Inferior parietal cortex (tissue), 1 donor: ENCODE results near the gene CEACAM1.
"Not testable (repeated sequence)": the region's sequence is repeated elsewhere in the genome, so short reads cannot be mapped to it uniquely, and the experiment has no call there.

Experiments
- DNase-seq: peaks from one replicate; pipeline ENCODE4 v3.0.0-alpha.2; 2016; ENCODE audit errors: extremely low spot score

The CEACAM1 gene

DNA sequence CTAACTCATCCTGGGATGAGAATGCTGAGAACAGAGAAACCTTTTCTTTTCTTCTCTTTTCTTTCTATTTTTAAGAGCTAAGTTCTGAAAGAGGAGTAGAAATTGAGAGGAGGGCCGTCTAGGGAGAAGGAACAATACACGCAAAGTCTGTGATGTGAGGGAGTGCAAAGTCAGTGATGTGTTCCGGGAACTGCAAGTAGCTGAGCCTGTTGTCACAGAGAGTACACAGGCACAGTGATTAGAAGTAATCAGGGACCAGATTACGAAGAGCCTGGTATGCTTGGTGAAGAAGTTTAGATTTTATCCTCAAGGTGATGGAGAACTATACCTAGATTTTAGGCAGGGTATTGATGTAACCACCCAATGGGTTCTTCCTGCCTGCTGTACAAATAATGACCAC lies 53.5 kb downstream of the CEACAM1 start:
- no peak for DNase-seq

DNA sequence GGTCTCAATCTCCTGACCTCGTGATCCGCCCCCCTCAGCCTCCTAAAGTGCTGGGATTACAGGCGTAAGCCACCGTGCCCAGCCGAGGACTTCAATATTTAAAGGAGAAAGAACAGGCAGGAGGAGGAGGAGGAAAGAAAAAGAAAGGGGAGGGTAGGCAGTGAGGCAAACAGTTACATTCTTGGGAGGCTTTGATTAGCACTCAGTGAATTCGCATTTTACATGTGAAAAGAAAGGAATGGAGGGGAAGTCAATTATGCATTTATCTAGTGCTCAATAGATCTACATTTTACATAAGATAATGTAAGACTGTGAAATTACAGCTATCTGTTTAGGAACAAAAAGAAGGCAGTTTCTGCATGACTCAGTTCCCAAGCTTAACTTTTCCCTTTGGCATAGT lies 54.6 kb downstream of the CEACAM1 start:
- no peak for DNase-seq

DNA sequence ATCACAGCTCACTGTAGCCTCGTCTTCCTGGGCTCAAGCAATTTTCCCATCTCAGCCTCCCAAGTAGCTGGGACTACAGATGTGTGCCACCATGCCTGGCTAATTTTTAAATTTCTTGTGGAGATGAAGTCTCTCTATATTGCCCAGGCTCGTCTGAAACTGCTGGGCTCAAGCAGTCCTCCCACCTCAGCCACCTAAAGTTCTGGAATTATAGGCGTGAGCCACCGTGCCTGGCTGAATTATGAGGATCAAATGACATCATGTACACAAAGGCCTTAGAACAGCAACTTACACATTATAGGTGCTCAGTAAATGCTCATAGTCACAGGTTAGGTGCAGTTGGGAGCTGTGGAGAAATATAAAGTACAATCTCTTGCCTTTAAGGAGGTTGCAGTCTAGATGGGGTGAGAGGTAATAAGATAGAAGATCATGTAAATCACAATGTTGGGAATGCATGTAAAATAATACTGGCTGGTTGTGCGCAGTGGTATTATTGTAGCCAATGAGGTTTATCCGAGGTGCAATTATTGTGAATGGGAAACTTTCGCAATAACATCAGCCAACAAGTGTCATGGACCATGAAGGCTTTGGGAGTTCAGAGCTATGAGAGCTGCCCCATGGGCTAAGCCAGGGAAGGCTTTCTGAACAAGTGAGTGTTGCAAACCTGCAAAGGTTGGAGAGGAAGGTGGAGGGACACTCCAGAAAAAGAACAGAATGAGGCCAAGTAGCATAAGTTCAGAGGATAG lies 55.7 kb downstream of the CEACAM1 start:
- no peak for DNase-seq

DNA sequence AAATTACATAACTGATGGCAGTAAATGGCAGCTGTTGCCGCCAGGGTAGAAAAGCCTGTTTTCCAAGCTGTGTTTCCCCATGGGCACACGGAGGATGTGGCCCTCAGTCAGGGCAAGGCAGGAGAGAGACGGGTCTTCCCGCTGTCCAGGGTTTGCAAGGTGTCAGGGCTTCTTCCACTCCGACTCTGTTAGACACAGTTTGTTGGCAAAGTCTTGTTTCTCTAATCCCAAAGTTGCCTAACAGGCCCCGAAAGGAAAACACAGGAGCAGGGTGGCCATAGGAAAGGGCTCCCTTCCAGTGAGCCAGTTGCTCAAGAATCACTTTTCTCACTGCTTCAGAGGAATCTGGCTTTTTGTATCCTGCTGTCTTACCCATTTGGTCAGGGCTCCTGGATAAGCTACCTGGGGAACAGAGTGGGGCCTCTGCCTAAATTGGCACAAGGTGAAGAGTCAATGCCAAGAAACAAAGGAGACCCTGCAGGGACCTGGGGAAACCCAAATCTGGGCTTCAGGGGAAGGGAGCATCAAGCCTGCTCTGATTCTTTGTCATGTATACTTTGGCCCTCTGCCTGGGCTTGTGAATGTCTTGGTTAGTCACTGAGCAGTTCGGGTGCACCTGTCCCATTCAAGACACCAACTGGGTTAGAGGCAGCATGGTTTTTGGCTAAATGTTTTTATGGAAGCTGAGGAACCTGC lies 56.6 kb downstream of the CEACAM1 start:
- no peak for DNase-seq

DNA sequence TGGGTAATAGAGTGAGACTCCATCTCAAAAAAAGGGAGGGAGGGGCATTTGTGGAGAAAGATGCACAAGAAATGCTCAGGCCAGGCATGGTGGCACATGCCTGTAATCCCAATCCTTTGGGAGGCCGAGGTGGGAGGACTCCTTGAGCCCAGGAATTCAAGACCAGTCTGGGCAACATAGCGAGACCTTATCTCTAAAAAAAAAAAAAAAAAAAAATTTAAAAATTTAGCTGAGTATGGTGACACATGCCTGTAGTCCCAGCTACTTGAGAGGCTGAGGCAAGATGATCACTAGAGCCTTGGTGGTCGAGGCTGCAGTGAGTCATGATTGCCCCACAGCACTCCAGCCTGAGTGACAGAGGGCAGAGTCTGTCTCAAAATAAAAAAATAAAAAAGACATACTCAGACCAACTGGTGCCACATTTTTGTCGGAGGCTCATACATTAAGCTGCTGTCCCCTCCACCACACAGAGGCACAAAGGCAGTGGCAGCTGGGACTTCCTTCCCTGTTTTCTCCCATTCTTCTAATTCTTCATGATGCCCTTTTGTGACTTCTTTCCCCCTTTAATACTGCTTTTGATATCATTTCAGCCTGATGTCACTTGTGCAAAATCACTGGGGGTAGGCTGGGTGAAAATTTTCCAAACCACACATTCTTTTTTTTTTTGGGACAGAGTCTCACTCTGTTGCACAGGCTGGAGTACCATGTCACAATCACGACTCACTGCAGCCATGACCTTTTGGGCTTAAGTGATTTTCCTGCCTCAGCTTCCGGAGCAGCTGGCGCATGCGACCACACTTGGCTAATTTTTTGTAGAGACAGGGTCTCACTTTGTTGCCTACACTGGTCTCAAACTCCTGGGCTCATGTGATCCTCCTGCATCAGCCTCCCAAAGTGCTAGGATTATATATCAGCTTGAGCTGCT lies 58.7 kb downstream of the CEACAM1 start:
- DNase-seq, result no peak

DNA sequence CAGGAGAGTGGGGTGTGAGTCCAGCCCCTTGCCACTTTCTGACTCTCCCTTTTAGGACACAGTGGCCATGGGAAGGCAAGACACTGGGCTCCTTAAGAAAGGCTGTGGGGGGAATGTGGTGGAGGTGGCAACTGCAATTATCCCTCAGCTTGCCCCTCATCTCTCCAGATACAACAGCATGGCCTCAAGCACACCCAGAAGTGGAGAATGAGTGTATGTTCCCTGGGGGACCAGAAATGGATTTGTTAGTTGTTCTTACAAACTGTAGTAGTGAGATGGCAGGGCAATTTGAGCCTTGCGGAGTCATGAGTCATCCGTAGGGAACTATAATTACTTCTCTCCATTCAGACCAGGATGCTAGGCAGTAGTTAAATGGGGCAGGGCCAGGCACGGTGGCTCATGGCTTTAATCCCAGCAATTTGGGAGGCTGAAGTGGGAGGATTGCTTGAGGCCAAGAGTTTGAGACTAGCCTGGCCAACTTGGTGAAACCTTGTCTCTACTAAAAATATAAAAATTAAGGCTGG lies 59.9 kb downstream of the CEACAM1 start:
- no peak for DNase-seq

- DNase-seq, result no peak
Observed at GRCh38 chr19:42467183-42467760, 61.0 kb downstream of the CEACAM1 start.

GRCh38 chr19:42466521-42467182 lies 61.6 kb downstream of the CEACAM1 start:
- no peak for DNase-seq

- no peak for DNase-seq
Observed at GRCh38 chr19:42465827-42466280, 62.4 kb downstream of the CEACAM1 start.

DNA sequence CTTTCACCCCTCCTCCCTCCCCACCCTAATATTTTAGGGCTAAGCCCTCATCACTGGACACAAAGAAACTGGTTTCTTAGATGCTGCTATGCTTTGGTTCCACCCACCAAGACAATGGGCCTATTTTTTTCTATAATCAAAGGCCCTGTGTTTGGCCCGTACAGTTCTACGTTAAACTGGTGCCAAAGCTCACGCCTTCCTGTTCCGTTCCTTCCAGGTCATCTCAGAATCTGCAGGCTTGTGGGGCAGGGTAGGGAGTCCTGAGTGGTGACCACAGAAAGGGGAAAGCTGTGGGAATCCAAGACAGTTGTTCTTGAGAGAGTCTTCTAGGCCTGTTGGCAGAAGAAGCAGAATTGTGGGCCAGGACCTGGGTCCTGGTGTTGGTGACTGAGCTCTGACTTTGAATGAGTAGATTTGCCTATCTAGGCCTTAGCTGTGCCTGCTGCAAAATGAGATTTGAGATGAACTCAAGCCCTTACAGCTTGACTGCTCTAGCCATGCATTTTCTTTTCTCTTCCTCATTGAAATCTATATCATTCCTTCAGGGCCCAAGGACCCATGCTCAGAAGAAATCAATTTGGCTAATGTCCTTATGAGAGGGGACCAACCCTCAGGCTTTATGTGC lies 66.5 kb downstream of the CEACAM1 start:
- peak; percentile 86 for DNase-seq

DNA sequence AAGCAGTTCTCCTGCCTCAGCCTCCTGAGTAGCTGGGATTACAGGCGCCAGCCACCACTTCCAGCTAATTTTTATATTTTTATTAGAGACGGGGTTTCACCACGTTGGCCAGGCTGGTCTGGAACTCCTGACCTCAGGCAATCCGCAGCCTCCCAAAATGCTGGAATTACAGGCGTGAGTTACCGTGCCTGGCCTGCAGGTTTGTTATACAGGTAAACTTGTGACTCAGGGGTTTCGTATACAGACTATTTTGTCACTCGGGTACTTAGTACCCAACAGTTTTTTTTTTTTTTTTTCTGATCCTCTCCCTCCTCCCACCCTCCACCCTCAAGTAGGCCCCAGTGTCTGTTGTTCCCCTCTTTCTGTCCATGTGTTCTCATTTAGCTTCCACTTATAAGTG lies 67.0 kb downstream of the CEACAM1 start:
- not testable (repeated sequence) for DNase-seq

- no peak for DNase-seq
Observed at GRCh38 chr19:42459926-42460325, 68.4 kb downstream of the CEACAM1 start.
